PC-9 (cell line): ENCODE results near the gene PFDN6. TPM values are rescaled to one million over a fixed set of nuclear protein-coding genes. Genes with fewer than 3 reads are reported as not detected.

Source experiments
- BruUV-seq: library from RNA; stranded (reverse); fragments of 400-500 nt; replicated peaks from 2 replicates; lab custom pipeline; 2021; lab: Mats Ljungman, UMichigan
- CTCF ChIA-PET: fragments of 300-600 bp; sonication (Branson Sonifier 250); formaldehyde crosslinking; loops from one replicate; lab custom pipeline; 2022; ENCODE audit warnings: antibody characterized with exemption; lab: Charles Lee
- POLR2A ChIA-PET: fragments of 300-600 bp; sonication (Branson Sonifier 250); formaldehyde crosslinking; loops from one replicate; lab custom pipeline; 2022; ENCODE audit warnings: antibody characterized with exemption; ENCODE audit not compliant: unreplicated experiment; lab: Charles Lee
- DNase-seq, 2 experiments: peaks; one replicate each; pipeline versions ENCODE4 v3.0.0 to v3.0.0-alpha.2; 2015 to 2022; ENCODE audit warnings: mixed read lengths in 1 of 2
- H2AFZ ChIP-seq: fragments of 200-600 bp; sonication (generic); 2 replicates; pipeline ENCODE4 v1.8.1; 2017; ENCODE audit warnings: antibody characterized with exemption
- H3F3A ChIP-seq: fragments of 200-600 bp; sonication (generic); 2 replicates; pipeline ENCODE4 v1.8.1; 2017; ENCODE audit warnings: antibody characterized with exemption, mild to moderate bottlenecking, low read depth; ENCODE audit not compliant: insufficient read depth
- H3K27ac ChIP-seq: fragments of 200-600 bp; sonication (generic); 2 replicates; pipeline ENCODE4 v1.6.1; 2016; ENCODE audit warnings: mixed run types
- H3K27me3 ChIP-seq: fragments of 200-600 bp; sonication (generic); 2 replicates; pipeline ENCODE4 v1.6.1; 2016; ENCODE audit warnings: low read depth, mixed run types; ENCODE audit not compliant: insufficient read depth
- H3K36me3 ChIP-seq: fragments of 200-600 bp; sonication (generic); 2 replicates; pipeline ENCODE4 v1.6.1; 2016; ENCODE audit warnings: low read depth, mixed run types
- H3K4me1 ChIP-seq: fragments of 200-600 bp; sonication (generic); replicated peaks from 2 replicates; pipeline ENCODE4 v1.6.1; 2016; ENCODE audit warnings: mixed run types; ENCODE audit not compliant: insufficient read depth
- H3K4me2 ChIP-seq: fragments of 200-600 bp; sonication (generic); 2 replicates; pipeline ENCODE4 v1.6.1; 2017; ENCODE audit warnings: mixed run types
- H3K4me3 ChIP-seq: fragments of 200-600 bp; sonication (generic); 2 replicates; pipeline ENCODE4 v1.6.1; 2016; ENCODE audit warnings: mixed run types
- H3K79me2 ChIP-seq: fragments of 200-600 bp; sonication (generic); 2 replicates; pipeline ENCODE4 v1.6.1; 2017; ENCODE audit warnings: low read depth, mixed run types
- H3K9me2 ChIP-seq: fragments of 200-600 bp; sonication (generic); 2 replicates; pipeline ENCODE4 v1.8.1; 2017; ENCODE audit warnings: mild to moderate bottlenecking; ENCODE audit not compliant: insufficient read depth
- H3K9me3 ChIP-seq: fragments of 200-600 bp; sonication (generic); 2 replicates; pipeline ENCODE4 v1.8.1; 2016; ENCODE audit warnings: low read depth; ENCODE audit not compliant: insufficient read depth
- H4K20me1 ChIP-seq: fragments of 200-600 bp; sonication (generic); 2 replicates; pipeline ENCODE4 v1.8.1; 2017; ENCODE audit not compliant: insufficient read depth
- CTCF ChIP-seq: fragments of 200-600 bp; sonication (generic); conservative IDR thresholded peaks from 2 replicates; pipeline ENCODE4 v1.6.1; 2017; ENCODE audit warnings: mixed run types, antibody characterized with exemption, mild to moderate bottlenecking, moderate library complexity
- EZH2 ChIP-seq: fragments of 200-600 bp; sonication (generic); IDR thresholded peaks from 2 replicates; pipeline ENCODE4 v1.8.0; 2017; ENCODE audit warnings: antibody characterized with exemption, low read depth
- intact Hi-C: fragments of 100-400 bp; cut with micrococcal nuclease; formaldehyde crosslinking; loops from one replicate; pipeline ENCODE4 v1.10.0; 2022; ENCODE audit not compliant: unreplicated experiment
- total RNA-seq: library from RNA; stranded (reverse); gene quantifications from 2 replicates; pipeline ENCODE4 v1.2.3, GENCODE V29; 2021

The PFDN6 gene
- total RNA-seq, 1 experiment from 2014 or later: 57.2 TPM

DNA sequence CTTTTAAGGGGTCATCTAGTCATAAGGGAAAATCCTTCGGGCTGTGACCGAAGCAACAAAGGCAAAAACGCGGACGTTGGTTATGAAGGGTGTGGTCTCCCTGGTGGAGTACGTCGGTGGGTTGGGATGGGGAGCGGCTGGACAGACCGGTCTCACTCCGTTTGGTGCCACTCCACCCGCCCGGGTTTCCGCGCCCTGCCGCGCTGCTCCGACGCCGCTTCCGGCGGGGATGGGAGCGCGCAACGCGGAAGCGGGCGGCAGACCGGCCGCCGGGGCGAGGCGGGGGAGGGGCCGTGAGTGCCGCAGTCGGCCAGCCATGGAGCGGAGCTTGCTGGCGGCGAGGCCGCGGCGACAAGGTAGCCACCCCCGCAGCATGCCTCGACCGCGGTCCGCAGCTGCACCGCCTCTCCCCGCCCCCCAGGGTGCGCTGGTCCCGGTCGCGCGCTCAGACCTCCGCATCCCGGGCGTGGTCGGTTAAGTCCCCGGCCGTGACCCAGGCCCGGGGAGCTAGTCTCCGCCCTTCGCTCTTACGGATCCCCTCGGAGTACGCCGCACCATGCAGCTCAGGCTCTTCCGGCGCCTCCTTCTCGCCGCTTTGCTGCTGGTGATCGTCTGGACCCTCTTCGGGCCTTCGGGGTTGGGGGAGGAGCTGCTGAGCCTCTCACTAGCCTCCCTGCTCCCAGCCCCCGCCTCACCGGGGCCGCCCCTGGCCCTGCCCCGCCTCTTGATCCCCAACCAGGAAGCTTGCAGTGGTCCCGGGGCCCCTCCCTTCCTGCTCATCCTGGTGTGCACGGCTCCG lies 12.3 kb upstream of the PFDN6 start, which contains the start of gene B3GALT4:
B3GALT4 (plus strand) TSS at position 260 of the 799 bp plus-strand sequence; CDS start at position 557, 297 bp downstream.
- H3K9me2 ChIP-seq: no peaks in the 10 kb centered on the region
- H3K4me1 ChIP-seq: peaks cover 36% of the 10 kb centered on the region

GRCh38 chr6:33277663-33278391 lies 11.6 kb upstream of the PFDN6 start:
- DNase-seq: peak in 1 of 2 experiments; percentile 21
- peaks cover 32% of the 10 kb centered on the region for H3K79me2 ChIP-seq
- H3K9me2 ChIP-seq: no peaks in the 10 kb centered on the region
- H3F3A ChIP-seq: peaks cover 90% of the 10 kb centered on the region
- H3K27me3 ChIP-seq: no peaks in the 10 kb centered on the region
- H4K20me1 ChIP-seq: peaks cover 36% of the 10 kb centered on the region
- peak overlapping the region; percentile 70; the same call in 1 of the 2 replicates for H3K4me3 ChIP-seq
- H3K4me1 ChIP-seq: peaks cover 36% of the 10 kb centered on the region
- peak overlapping the region; percentile 96 for H3K4me2 ChIP-seq
- ChIA-PET POLR2A (interaction anchor here (0.7 to 0.9 kb wide), 3 partner anchors 11 to 22 kb away, joined by 5 to 13 read pairs (median 5); partner anchors contain the start of genes PFDN6 and WDR46), CTCF (interaction anchor here (0.5 kb wide), 1 partner anchor 24 kb away, joined by 8 read pairs; no protein-coding TSS in a partner anchor)
- no peaks in the 10 kb centered on the region for H3K9me3 ChIP-seq
- BruUV-seq: no TSS peak
- H3K36me3 ChIP-seq: peaks cover 38% of the 10 kb centered on the region
- intact Hi-C loops: loop anchor here (2.0 to 10.0 kb wide), 2 partner anchors 21 to 73 kb away; partner anchors contain the start of genes HSD17B8, RGL2, RING1 and RXRB
- H2AFZ ChIP-seq: no peak overlapping the region
- H3K27ac ChIP-seq: peak overlapping the region; percentile 48; the same call in 1 of the 2 replicates
- no peak for TF ChIP-seq EZH2
- no peak for TF ChIP-seq CTCF

More for the DNA sequence above, 12.3 kb upstream of the PFDN6 start, which contains the start of gene B3GALT4:
- H2AFZ ChIP-seq: no peak within 1 kb of the TSS
- BruUV-seq: no TSS peak
- peak within 1 kb of the TSS; percentile 96 for H3K4me2 ChIP-seq
- intact Hi-C loops: loop anchor here (2.0 to 10.0 kb wide), 2 partner anchors 22 to 72 kb away; partner anchors contain the start of genes HSD17B8, RGL2, RING1 and RXRB
- H3K9me3 ChIP-seq: no peaks in the 10 kb centered on the region
- H3F3A ChIP-seq: peaks cover 91% of the 10 kb centered on the region
- H3K36me3 ChIP-seq: peaks cover 44% of the 10 kb centered on the region
- peak within 1 kb of the TSS; percentile 70; the same call in 1 of the 2 replicates for H3K4me3 ChIP-seq
- TF ChIP-seq EZH2: no peak
- peak; percentile 63 for TF ChIP-seq CTCF
- peak; percentile 92 to 93 for DNase-seq
- peaks cover 36% of the 10 kb centered on the region for H4K20me1 ChIP-seq
- CTCF ChIA-PET: interaction anchor here (0.5 to 0.6 kb wide), 2 partner anchors 25 to 442 kb away, joined by 3 to 8 read pairs; no protein-coding TSS in a partner anchor
- no peaks in the 10 kb centered on the region for H3K27me3 ChIP-seq
- peak within 1 kb of the TSS; percentile 79 for H3K27ac ChIP-seq
- peaks cover 40% of the 10 kb centered on the region for H3K79me2 ChIP-seq
- POLR2A ChIA-PET: interaction anchor here (0.7 to 0.9 kb wide), 3 partner anchors 12 to 22 kb away, joined by 5 to 13 read pairs (median 5); partner anchors contain the start of genes PFDN6 and WDR46

DNA sequence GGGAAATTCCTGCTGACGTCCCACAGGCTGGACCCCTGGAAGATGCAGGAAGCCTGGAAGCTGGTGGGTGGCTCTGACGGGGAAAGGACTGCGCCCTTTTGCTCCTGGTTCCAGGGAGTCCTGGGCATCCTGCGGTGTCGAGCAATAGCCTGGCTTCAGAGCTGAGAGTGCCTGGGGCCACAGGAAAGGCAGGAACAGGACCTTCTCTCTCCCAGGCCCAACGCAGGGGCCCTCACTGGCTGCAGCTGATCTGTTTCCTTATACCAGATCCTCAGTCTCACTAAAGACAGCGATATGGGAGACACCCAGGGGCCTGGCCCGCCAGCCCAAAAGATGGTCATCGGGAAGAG lies 11.0 kb upstream of the PFDN6 start:
- H3K9me2 ChIP-seq: no peaks in the 10 kb centered on the region
- peaks cover 32% of the 10 kb centered on the region for H3K36me3 ChIP-seq
- intact Hi-C loops: loop anchor here (10.0 kb wide), 1 partner anchor 74 kb away; the partner anchor contains the start of genes HSD17B8, RING1, RXRB and SLC39A7
- peaks cover 33% of the 10 kb centered on the region for H3K4me1 ChIP-seq
- BruUV-seq: no TSS peak
- peaks cover 85% of the 10 kb centered on the region for H3F3A ChIP-seq
- TF ChIP-seq EZH2 (no peak), CTCF (no peak)
- H3K4me3 ChIP-seq: no peak overlapping the region
- ChIA-PET CTCF (no interaction called here), POLR2A (interaction anchor here (0.6 kb wide), 1 partner anchor 20 kb away, joined by 4 read pairs; no protein-coding TSS in a partner anchor)
- no peaks in the 10 kb centered on the region for H3K9me3 ChIP-seq
- peak in 1 of 2 experiments; percentile 24 for DNase-seq
- H3K27me3 ChIP-seq: no peaks in the 10 kb centered on the region
- no peak overlapping the region for H2AFZ ChIP-seq
- H3K27ac ChIP-seq: no peak overlapping the region
- peaks cover 32% of the 10 kb centered on the region for H4K20me1 ChIP-seq
- no peak overlapping the region for H3K4me2 ChIP-seq
- peaks cover 27% of the 10 kb centered on the region for H3K79me2 ChIP-seq
